HG03280 (cell line): ENCODE data around the gene ZNF346.
"Not testable (repeated sequence)": the region's sequence is repeated elsewhere in the genome, so short reads cannot be mapped to it uniquely, and the experiment has no call there.

Experiments
- ATAC-seq: cut with Tn5 transposase; IDR thresholded peaks from one replicate; pipeline ENCODE4 v1.9.1; 2021; ENCODE audit warnings: mild to moderate bottlenecking, moderate library complexity; ENCODE audit not compliant: unreplicated experiment

The ZNF346 gene

GRCh38 chr5:177008716-177009115, 13.8 kb upstream of the ZNF346 start:
- ATAC-seq = no peak

DNA sequence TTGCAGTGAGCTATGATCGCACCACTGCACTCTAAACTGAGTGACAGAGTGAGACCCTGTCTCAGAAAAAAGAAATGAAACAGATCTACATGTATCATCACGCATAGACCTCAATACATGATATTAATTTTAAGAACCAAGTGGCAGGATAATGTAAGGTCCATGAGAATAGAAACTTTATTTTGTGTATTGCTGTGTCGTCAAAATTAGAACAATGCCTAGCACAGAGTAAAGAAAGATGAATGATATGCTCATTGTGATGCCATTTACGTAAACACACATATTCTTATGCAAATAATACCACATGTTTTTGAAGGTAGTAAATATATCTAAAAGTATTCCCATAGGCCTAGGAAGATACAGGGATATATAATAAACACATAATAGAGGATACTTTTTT, 12.3 kb upstream of the ZNF346 start:
- ATAC-seq = no peak

- no peak for ATAC-seq
These were observed 7.3 kb upstream of the ZNF346 start for GRCh38 chr5:177015156-177015555.

DNA sequence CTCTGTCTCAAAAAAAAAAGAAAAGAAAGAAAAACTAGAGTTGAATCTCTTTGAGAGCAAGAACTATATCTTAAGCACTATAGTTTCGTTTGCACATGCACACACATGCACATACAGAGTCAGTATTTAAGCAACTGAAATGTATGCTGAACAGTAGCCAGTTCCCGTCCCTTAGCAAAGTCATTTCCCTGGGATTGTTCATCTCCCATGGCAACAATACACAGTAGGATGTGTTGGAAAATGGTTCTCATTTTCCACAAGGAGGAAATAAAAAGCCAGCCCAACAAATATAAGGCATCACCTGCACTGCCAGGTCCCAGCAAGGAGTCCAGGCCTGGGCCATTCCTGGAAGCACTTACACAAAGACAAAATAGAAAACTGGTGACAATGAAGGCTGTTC, 4.2 kb upstream of the ZNF346 start:
- ATAC-seq = no peak

DNA sequence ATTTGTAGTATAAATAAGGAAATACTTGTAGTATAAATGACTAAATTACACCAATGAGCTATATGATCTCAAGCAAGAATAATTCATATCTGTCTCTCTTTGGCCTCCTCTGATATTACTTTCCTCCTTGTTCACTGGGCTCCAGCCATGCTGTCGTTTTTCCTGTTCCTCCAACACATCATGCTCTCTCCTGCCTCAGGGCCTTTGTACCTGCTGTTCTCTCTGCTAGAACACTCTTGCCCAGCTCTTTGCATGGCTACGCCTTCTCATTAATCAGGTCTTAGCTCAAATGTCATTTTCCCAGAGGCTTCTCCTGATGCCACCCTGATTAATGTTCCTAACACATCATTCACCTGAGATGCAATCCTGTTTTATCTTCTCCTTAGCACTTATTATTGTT, 2.5 kb upstream of the ZNF346 start:
- no peak for ATAC-seq

DNA sequence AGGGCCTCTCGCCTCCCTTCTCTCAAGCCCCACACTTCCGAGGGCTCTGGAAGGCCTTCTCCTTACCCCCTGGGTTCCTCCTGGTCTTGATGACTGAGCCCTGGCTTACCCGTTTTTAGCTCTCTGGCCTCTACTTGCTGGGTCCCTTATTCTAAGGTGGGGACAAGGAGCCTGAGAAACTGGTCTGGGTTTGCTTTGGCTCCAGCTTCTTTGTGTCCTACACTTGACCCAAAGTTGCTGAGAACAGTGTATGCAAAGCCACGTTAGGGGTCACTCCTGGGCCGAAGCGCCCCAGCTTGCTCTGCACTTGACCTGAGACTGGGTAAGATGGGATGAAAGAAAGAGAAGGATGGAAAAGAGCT, 788 bp downstream of the ZNF346 start:
- ATAC-seq = no peak

GRCh38 chr5:177024559-177024958, 2.1 kb downstream of the ZNF346 start:
- ATAC-seq = no peak

DNA sequence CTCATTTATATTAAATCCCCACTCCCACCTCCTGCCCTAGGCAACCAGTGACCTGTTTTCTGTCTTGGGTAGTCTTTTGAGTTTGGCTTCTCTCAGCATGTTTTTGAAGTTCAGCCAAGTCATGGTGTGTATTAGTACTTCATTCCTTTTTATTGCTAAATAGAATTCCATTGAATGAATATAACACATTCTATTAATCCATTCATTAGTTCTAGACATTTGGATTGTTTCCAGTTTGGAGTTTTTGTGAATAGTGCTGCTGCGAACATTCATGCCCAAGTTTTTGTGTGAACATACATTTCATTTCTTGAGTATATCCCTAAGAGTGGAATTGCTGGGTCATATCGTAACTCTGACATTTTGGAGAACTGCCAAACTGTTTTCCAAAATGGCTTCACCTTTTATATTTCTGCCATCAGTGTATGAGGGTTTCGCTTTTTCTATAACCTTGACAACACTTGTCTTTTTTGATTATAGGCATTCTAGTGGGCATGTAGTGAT, 2.7 kb downstream of the ZNF346 start:
- ATAC-seq = no peak

DNA sequence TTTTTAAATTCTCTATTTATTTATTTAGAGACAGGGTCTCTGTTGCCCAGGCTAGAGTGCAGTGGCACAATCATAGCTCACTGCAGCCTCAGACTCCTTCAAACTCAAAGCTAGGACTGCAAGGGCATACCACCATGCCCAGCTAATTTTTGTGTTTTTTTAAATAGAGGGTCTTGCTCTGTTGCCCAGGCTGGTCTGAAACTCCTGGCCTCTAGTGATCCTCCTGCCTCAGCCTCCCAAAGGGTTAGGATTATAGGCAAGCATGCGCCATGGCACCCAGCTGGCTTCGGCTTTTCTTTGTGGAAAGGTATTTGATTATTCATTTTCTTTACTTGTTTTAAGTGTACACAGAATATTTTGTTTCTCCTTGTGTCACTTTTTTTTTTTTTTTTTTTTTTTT, 5.2 kb downstream of the ZNF346 start:
- ATAC-seq = no peak

DNA sequence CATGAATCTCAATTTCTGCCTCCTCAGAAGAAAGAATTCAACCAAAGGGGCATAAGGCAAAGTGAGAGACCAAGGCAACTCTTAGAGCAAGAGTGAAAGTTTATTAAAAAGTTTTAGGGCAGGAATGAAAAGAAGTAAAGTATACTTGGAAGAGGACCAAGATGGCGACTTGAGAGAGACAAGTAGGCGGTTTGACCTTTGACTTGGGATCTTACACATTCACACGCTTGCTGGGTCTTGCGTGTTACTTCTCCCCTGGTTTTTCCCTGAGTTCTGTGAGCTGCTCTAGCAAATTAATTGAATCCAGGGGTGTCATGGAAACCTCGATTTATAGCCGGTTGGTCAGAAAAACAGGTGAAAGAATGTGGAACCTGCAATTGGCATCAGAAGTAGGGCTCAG, 7.0 kb downstream of the ZNF346 start:
- ATAC-seq = no peak

- ATAC-seq = no peak
These were observed 13.5 kb downstream of the ZNF346 start for GRCh38 chr5:177035976-177036375.

DNA sequence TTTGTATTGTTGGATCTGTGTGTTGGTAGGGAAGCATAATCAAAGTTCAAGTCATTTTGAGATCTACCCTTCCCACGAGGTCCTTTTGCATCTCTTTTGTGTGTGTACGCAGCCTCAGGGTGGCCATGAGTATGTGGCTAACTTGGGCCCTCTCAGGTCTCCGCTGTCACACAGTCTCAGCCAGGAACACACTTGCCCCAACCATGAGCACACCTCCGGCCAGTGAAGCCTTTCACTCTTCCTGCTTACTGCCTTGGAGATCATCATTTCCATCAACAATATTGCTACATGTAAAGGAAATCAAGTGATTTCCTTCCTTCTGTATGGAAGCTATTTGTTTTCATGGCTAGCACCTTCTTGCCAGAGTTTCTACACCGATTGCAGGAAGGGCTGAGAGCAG, 13.9 kb downstream of the ZNF346 start:
- no peak for ATAC-seq

- no peak for ATAC-seq
These were observed 14.4 kb downstream of the ZNF346 start for GRCh38 chr5:177036921-177037320.

DNA sequence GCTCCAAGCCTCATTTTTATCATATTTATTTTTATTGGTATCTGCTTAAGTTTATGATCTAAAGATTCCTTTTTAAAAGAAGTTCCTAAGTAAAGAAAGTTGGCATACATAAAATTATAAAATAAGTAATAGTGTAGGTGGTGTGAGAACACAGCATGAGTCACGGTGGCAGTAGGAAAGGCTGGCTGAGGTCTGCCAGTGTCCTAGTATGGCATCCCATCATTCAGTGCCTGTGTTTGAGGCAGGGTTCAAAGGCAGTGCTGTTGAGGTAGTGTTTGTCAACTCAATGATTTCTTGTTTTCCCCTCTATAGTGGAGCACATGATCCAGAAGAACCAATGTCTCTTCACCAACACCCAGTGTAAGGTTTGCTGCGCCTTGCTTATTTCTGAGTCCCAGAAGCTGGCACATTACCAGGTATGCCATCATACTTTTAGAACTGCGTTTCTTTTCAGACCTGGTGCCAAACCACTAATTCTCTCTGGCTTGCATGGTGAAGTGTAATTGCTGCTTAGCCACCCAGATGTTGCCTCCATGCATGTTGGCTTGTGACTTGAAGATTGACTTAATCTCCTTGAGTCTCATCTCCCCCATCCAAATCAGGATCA, 18.4 kb downstream of the ZNF346 start:
- no peak for ATAC-seq

DNA sequence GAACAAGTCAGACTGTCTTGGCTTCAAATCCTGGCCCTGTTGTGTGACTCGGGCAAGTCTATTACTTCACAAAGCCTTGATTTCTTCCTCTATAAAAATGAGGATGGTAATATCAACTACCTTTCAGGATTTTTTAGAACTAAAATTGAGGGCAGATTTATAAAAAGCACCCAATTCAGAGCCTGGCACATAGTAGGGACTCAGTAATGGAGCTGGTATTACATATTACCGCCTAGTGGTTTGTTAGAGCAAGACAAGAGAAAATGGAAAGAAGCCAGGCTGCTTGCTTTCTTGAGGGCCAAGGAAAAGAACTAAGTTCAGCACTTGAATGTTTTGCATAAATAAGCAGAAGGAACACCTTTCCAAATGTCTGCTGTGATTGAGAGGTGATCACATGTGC, 19.4 kb downstream of the ZNF346 start:
- ATAC-seq = no peak

DNA sequence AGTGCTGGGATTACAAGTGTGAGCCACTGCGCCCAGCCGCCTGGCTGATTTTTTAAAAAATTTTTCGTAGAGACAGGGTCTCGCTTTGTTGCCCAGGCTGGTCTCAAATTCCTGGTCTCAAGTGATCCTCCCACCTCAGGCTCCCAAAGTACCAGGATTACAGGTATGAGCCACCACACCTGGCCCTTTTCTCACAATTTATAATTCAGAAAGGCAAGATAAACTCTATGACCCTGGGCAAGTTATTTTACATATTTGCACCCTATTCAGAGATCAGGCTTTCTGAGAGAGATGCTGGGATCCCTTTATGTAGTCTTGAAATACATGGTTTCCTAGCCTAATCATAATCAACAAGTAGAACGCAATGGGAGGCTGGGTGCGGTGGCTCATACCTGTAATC, 20.6 kb downstream of the ZNF346 start:
- ATAC-seq = no peak

GRCh38 chr5:177043958-177044357, 21.5 kb downstream of the ZNF346 start:
- ATAC-seq = no peak

- ATAC-seq = no peak
These were observed 22.1 kb downstream of the ZNF346 start for GRCh38 chr5:177044641-177045040.

DNA sequence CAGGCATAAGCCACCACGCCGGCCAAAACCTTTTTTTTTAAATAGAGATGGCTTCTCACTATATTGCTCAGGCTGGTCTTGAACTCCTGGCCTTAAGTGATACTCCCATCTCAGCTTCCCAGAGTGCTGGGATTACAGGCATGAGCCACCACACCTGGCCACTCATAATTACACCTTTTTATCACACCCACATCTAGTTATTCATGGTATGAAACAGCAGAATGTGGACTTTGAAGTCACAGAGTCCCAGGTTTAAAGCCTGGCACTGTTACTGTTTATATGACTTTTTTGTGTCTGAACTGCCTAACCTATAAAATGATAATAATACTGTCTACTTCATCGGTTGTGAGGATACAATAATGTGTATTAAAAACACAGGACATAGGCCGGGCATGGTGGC, 23.1 kb downstream of the ZNF346 start:
- no peak for ATAC-seq

DNA sequence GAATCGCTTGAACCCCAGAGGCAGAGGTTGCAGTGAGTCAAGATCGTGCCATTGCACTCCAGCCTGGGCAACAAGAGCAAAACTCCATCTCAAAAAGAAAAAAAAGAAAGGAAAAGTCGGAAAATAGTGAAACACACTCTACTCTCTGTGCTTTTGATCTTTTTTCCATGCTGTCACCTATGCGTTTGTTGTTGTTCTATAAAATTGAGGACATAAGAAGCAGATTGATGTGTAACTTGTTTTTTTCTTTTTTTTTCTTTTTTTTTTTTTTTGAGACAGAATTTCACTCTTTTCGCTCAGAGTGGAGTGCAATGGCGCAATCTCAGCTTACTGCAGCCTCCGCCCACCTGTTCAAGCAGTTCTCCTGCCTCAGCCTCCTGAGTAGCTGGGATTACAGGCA, 26.0 kb downstream of the ZNF346 start:
- not testable (repeated sequence) for ATAC-seq

GRCh38 chr5:177049285-177049684, 26.8 kb downstream of the ZNF346 start:
- no peak for ATAC-seq

DNA sequence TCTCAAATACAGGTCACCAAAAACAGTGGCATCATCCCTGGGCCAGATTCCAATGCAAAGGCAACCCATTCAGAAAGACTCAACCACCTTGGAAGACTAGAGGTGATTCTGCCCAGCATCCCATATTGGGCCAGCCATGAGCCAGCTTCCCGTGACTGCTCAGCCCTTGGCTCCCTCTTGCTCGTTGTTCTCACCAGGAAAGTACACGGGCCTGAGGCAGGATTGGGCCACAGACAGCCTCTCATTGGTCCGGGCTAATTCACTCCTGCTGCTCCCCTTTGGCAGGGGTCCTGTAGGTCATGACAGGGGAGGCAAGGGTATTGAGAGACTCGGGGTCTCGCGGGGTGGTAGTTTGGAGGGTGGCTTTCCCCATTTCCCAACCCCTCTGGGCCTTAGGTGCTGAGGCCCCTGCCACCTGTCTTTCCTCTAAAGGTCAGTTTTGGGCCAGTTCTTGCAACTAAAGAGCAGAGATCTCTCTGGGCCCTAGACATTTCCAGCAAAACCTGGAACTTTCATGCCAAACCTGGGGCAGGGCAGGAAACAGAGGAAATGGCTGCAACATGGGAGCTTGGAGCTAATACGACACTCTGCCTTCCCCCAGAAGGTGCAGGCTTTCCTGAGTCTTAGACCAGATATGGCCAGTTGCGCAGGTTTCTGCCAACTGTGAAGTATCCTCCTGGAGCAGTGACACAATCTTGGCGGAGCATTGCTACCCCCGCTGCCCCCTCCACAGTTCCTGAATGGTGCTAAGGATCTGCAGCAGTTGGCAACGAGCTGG, 42.2 kb downstream of the ZNF346 start:
- no peak for ATAC-seq

- ATAC-seq = no peak
These were observed 43.0 kb downstream of the ZNF346 start for GRCh38 chr5:177065491-177065890.
